Natural killer cell (primary cell): ENCODE measurements around the gene TOMM22. TPM values are rescaled to one million over a fixed set of nuclear protein-coding genes. Genes with fewer than 3 reads are reported as not detected.

Source experiments
- ATAC-seq, 3 donors: fragments of 150-1000 bp in 2 of 3; fragments of 200-7000 bp in 1 of 3; cut with Tn5 transposase; 1 replicate in 1 of 3; 2 replicates in 2 of 3; pipeline ENCODE4 v1.10.0; 2021; ENCODE audit warnings: mild to moderate bottlenecking in 2 of 3, moderate library complexity in 2 of 3
- DNase-seq, 2 donors: peaks; one replicate each; pipeline versions ENCODE4 v3.0.0 to v3.0.0-alpha.2; 2013 to 2021; ENCODE audit warnings: mixed read lengths in 1 of 2
- H3K27ac ChIP-seq: one replicate; pipeline ENCODE4 v1.5.1; 2013; ENCODE audit warnings: mild to moderate bottlenecking, low read length
- H3K27me3 ChIP-seq: one replicate; pipeline ENCODE4 v1.6.1; 2013; ENCODE audit warnings: low read length; ENCODE audit not compliant: control insufficient read depth, insufficient read depth
- H3K36me3 ChIP-seq: one replicate; pipeline ENCODE4 v1.6.1; 2013; ENCODE audit warnings: low read length; ENCODE audit not compliant: control insufficient read depth, insufficient read depth
- H3K4me1 ChIP-seq: one replicate; pipeline ENCODE4 v1.6.1; 2013; ENCODE audit warnings: low read length; ENCODE audit not compliant: control insufficient read depth, insufficient read depth
- H3K4me3 ChIP-seq: one replicate; pipeline ENCODE4 v1.5.1; 2013; ENCODE audit warnings: low read length
- H3K9me3 ChIP-seq: one replicate; pipeline ENCODE4 v1.6.1; 2013; ENCODE audit warnings: low read length; ENCODE audit not compliant: control insufficient read depth, insufficient read depth
- H3K27ac Mint-ChIP-seq, 2 donors: one replicate each; pipeline ENCODE4 v1.8.0; 2022; ENCODE audit warnings: mild to moderate bottlenecking in 2 of 2, mixed read lengths in 2 of 2, moderate library complexity in 1 of 2
- H3K27me3 Mint-ChIP-seq, 2 donors: one replicate each; pipeline ENCODE4 v1.8.0; 2022; ENCODE audit warnings: low read depth in 2 of 2, mixed read lengths in 2 of 2
- H3K36me3 Mint-ChIP-seq: one replicate; pipeline ENCODE4 v1.8.0; 2022; ENCODE audit warnings: mixed read lengths
- H3K4me1 Mint-ChIP-seq, 2 donors: one replicate each; pipeline ENCODE4 v1.8.0; 2022; ENCODE audit warnings: mixed read lengths in 2 of 2
- H3K4me3 Mint-ChIP-seq: one replicate; pipeline ENCODE4 v1.8.0; 2022; ENCODE audit warnings: mild to moderate bottlenecking, moderate library complexity, mixed read lengths
- H3K9me3 Mint-ChIP-seq, 2 donors: one replicate each; pipeline ENCODE4 v1.8.0; 2022; ENCODE audit warnings: mixed read lengths in 2 of 2
- WGBS: methylation state at CpG from one replicate; pipeline ENCODE4 v1.1.7; 2013; ENCODE audit warnings: missing lambda C conversion rate; ENCODE audit not compliant: insufficient coverage; 5-methylcytosine and 5-hydroxymethylcytosine counted together
- intact Hi-C: fragments of 100-400 bp; cut with micrococcal nuclease; formaldehyde crosslinking; loops from one replicate; pipeline ENCODE4 v1.14.2; 2022
- total RNA-seq, 4 donors: library from RNA; stranded (reverse); fragments of 120-200 nt in 1 of 4; gene quantifications; one replicate each; pipeline versions ENCODE4 v1.2.3 to v1.2.4, GENCODE V29; 2013 to 2022
- TF ChIP-seq, protein P1 (sequence below): fragments of 200-600 bp; IDR thresholded peaks from one replicate; pipeline ENCODE4 v1.8.0; 2022; ENCODE audit warnings: antibody characterized with exemption

Gene TOMM22
- total RNA-seq, 3 donors from 2014 or later (not counting 1 experiment from before 2014, with no cell fraction given), result 45.9 to 50.6 (median 47.5) TPM

DNA sequence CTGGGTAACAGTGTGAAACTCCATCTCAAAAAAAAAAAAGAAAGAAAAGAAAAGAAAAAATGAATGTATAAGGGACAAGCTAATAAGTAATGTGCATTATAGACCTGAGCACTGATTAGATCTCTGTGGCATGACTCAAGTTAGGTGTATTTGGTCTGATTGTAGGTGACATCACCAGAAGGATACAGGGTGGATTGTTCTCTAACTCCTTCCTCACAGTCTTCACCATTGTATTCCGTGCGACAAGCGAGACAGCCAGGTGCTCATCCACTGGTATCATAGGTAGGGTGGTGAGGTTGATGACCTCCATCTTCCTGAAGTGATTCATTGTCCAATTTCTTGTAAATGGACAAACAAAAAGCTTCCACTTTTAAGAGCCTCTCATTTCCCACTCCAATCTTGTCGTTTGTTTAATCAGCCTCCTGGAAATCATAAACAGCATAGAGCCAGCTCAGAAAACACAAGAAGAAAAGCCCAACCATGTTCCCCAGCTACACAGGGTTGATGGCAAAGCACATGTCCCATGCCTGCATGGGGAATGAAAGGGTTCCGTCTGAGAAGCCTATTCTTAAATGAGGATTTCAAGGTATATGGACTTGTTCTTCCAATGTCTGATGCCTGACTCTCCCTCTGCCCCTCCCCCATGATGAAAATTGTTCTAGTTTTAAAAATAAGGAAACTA is 31.8 kb upstream of the TOMM22 start:
- no peaks in the 10 kb centered on the region for H3K4me1 Mint-ChIP-seq
- no peak for ATAC-seq
- TF ChIP-seq, protein P1, sequence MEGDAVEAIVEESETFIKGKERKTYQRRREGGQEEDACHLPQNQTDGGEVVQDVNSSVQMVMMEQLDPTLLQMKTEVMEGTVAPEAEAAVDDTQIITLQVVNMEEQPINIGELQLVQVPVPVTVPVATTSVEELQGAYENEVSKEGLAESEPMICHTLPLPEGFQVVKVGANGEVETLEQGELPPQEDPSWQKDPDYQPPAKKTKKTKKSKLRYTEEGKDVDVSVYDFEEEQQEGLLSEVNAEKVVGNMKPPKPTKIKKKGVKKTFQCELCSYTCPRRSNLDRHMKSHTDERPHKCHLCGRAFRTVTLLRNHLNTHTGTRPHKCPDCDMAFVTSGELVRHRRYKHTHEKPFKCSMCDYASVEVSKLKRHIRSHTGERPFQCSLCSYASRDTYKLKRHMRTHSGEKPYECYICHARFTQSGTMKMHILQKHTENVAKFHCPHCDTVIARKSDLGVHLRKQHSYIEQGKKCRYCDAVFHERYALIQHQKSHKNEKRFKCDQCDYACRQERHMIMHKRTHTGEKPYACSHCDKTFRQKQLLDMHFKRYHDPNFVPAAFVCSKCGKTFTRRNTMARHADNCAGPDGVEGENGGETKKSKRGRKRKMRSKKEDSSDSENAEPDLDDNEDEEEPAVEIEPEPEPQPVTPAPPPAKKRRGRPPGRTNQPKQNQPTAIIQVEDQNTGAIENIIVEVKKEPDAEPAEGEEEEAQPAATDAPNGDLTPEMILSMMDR, result no peak
- Histone ChIP-seq H3K4me3 (no peak overlapping the region), H3K36me3 (no peaks in the 10 kb centered on the region), H3K4me1 (no peaks in the 10 kb centered on the region), H3K9me3 (no peaks in the 10 kb centered on the region), H3K27ac (no peak overlapping the region), H3K27me3 (no peaks in the 10 kb centered on the region)
- intact Hi-C loops, result no loop called here
- no peak overlapping the region for H3K4me3 Mint-ChIP-seq
- DNase-seq, result no peak
- H3K27ac Mint-ChIP-seq, result no peak overlapping the region
- H3K36me3 Mint-ChIP-seq, result no peaks in the 10 kb centered on the region
- peaks cover 8 to 10% of the 10 kb centered on the region in 2 donors for H3K27me3 Mint-ChIP-seq
- no peaks in the 10 kb centered on the region for H3K9me3 Mint-ChIP-seq
- WGBS, result 90% methylated on average over 1 of the region's 5 CpGs

DNA sequence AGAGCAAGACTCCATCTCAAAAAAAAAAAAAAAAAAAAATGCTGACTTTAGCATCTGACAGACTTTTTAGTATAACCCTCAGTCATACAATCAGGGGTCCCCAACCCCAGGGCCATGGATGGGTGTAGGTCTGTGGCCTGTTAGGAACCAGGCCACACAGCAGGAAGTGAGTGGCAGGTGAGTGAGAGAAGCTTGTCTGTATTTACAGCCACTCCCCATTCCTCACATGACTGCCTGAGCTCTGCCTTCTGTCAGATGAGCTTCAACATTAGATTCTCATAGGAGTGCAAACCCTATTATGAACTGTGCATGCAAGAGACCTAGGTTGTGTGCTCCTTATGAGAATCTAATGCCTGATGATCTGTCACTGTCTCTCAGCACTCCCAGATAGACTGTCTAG is 28.9 kb upstream of the TOMM22 start:
- Mint-ChIP-seq H3K36me3 (no peaks in the 10 kb centered on the region), H3K27me3 (peaks cover 4 to 8% of the 10 kb centered on the region in 2 donors), H3K4me1 (peaks cover 5 to 18% of the 10 kb centered on the region in 2 donors), H3K4me3 (no peak overlapping the region), H3K27ac (no peak overlapping the region), H3K9me3 (no peaks in the 10 kb centered on the region)
- Histone ChIP-seq H3K9me3 (no peaks in the 10 kb centered on the region), H3K36me3 (no peaks in the 10 kb centered on the region), H3K4me3 (no peak overlapping the region), H3K4me1 (peaks cover 14% of the 10 kb centered on the region), H3K27me3 (no peaks in the 10 kb centered on the region), H3K27ac (no peak overlapping the region)
- TF ChIP-seq, protein P1, result no peak
- DNase-seq (peak in 1 of 2 donors; percentile 17), ATAC-seq (no peak)
- intact Hi-C loops, result no loop called here

DNA sequence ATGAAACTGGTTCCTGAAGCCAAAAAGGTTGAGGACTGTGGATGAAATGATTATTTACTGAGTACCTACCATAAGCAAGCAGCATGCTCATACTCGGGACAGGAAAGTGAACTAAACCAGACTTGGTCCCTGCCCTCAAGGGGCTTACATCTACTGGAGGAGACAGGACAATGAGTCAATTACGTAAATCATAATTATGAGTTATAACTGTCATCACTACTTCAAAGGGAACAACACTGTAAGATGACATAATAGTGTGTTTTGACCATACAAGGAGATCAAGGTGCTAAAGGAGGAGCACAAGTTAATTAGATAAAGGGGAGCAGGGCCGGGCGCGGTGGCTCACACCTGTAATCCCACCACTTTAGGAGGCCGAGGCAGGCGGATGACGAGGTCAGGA is 28.0 kb upstream of the TOMM22 start:
- 92% methylated on average over 8 of the region's 8 CpGs for WGBS
- Mint-ChIP-seq H3K4me1 (peaks cover 5 to 18% of the 10 kb centered on the region in 2 donors), H3K36me3 (no peaks in the 10 kb centered on the region), H3K27me3 (peaks cover 0 to 6% of the 10 kb centered on the region in 2 donors), H3K4me3 (peak overlapping the region; percentile 41), H3K27ac (no peak overlapping the region), H3K9me3 (no peaks in the 10 kb centered on the region)
- Histone ChIP-seq H3K4me1 (peaks cover 14% of the 10 kb centered on the region), H3K27me3 (no peaks in the 10 kb centered on the region), H3K4me3 (no peak overlapping the region), H3K36me3 (no peaks in the 10 kb centered on the region), H3K9me3 (no peaks in the 10 kb centered on the region), H3K27ac (no peak overlapping the region)
- TF ChIP-seq, protein P1, result no peak
- no peak for DNase-seq
- ATAC-seq, result no peak
- intact Hi-C loops, result no loop called here
